ENCODE measurements around the gene PPP2R5A.
A peak's percentile ranks its signal among the peaks of the same experiment; 100 is the strongest.
"Not testable (repeated sequence)": the region's sequence is repeated elsewhere in the genome, so short reads cannot be mapped to it uniquely, and the experiment has no call there.

The PPP2R5A gene

GRCh38 chr1:212267460-212267859 lies 17.8 kb upstream of the PPP2R5A start:
- no peak for DNase-seq (ENCODE audit: low spot score)

- DNase-seq (ENCODE audit: low spot score) = no peak
Measured at GRCh38 chr1:212269306-212269705, 15.9 kb upstream of the PPP2R5A start.

- no peak for DNase-seq (ENCODE audit: low spot score)
Measured at GRCh38 chr1:212270564-212270963, 14.6 kb upstream of the PPP2R5A start.

GRCh38 chr1:212271234-212271633 lies 14.0 kb upstream of the PPP2R5A start:
- no peak for DNase-seq (ENCODE audit: low spot score)

GRCh38 chr1:212271823-212272485 lies 13.3 kb upstream of the PPP2R5A start:
- DNase-seq (ENCODE audit: low spot score) = no peak

GRCh38 chr1:212281590-212281989 lies 3.6 kb upstream of the PPP2R5A start:
- DNase-seq (ENCODE audit: low spot score) = no peak

GRCh38 chr1:212283741-212284140 lies 1.5 kb upstream of the PPP2R5A start:
- DNase-seq (ENCODE audit: low spot score) = no peak

GRCh38 chr1:212284332-212284743 lies 872 bp upstream of the PPP2R5A start:
- DNase-seq (ENCODE audit: low spot score) = no peak

- DNase-seq (ENCODE audit: low spot score) = peak; percentile 65
Measured at GRCh38 chr1:212285685-212286555, 710 bp downstream of the PPP2R5A start.

- DNase-seq (ENCODE audit: low spot score) = no peak
Measured at GRCh38 chr1:212286556-212287131, 1.4 kb downstream of the PPP2R5A start.

GRCh38 chr1:212287261-212287895 lies 2.2 kb downstream of the PPP2R5A start:
- no peak for DNase-seq (ENCODE audit: low spot score)

GRCh38 chr1:212287995-212288394 lies 2.8 kb downstream of the PPP2R5A start:
- not testable (repeated sequence) for DNase-seq (ENCODE audit: low spot score)

- no peak for DNase-seq (ENCODE audit: low spot score)
Measured at GRCh38 chr1:212288615-212289014, 3.4 kb downstream of the PPP2R5A start.

GRCh38 chr1:212289262-212290077 lies 4.3 kb downstream of the PPP2R5A start:
- no peak for DNase-seq (ENCODE audit: low spot score)

GRCh38 chr1:212290608-212291007 lies 5.4 kb downstream of the PPP2R5A start:
- DNase-seq (ENCODE audit: low spot score) = no peak

- peak; percentile 73 for DNase-seq (ENCODE audit: low spot score)
Measured at GRCh38 chr1:212291505-212292134, 6.4 kb downstream of the PPP2R5A start.

- no peak for DNase-seq (ENCODE audit: low spot score)
Measured at GRCh38 chr1:212292250-212293105, 7.3 kb downstream of the PPP2R5A start.

- DNase-seq (ENCODE audit: low spot score) = no peak
Measured at GRCh38 chr1:212293579-212293978, 8.4 kb downstream of the PPP2R5A start.

GRCh38 chr1:212294983-212295382 lies 9.8 kb downstream of the PPP2R5A start:
- no peak for DNase-seq (ENCODE audit: low spot score)

GRCh38 chr1:212295579-212295978 lies 10.4 kb downstream of the PPP2R5A start:
- DNase-seq (ENCODE audit: low spot score) = no peak

All from CD4-positive, alpha-beta T cell treated with Interleukin-15 for 4 hours (primary cell).